Muscle layer of colon (tissue), 2 donors: ENCODE measurements around the gene ASB16.

Experiments used
- H3K27ac ChIP-seq: one replicate; pipeline ENCODE4 v1.7.0; 2013; ENCODE audit warnings: low read depth, mild to moderate bottlenecking, low read length, moderate library complexity
- H3K27me3 ChIP-seq, 2 donors: one replicate each; pipeline ENCODE4 v1.7.0; 2013; ENCODE audit warnings: low read length in 2 of 2, mild to moderate bottlenecking in 2 of 2; ENCODE audit not compliant: insufficient read depth in 2 of 2, control insufficient read depth in 1 of 2
- H3K36me3 ChIP-seq: one replicate; pipeline ENCODE4 v1.7.0; 2013; ENCODE audit warnings: mild to moderate bottlenecking, low read length; ENCODE audit not compliant: insufficient read depth
- H3K4me1 ChIP-seq: one replicate; pipeline ENCODE4 v1.7.0; 2013; ENCODE audit warnings: mild to moderate bottlenecking, low read length; ENCODE audit not compliant: insufficient read depth
- H3K4me3 ChIP-seq, 2 donors: one replicate each; pipeline ENCODE4 v1.7.0; 2013; ENCODE audit warnings: low read length in 2 of 2, low read depth in 1 of 2, mild to moderate bottlenecking in 1 of 2, moderate library complexity in 1 of 2
- H3K9ac ChIP-seq: one replicate; pipeline ENCODE4 v1.7.0; 2013; ENCODE audit warnings: low read length
- H3K9me3 ChIP-seq: one replicate; pipeline ENCODE4 v1.7.0; 2013; ENCODE audit warnings: mild to moderate bottlenecking, low read length
- donor health status: abdominal sarcoma.
- donor health status: Adenocarcinoma of cecum.

Gene ASB16

DNA sequence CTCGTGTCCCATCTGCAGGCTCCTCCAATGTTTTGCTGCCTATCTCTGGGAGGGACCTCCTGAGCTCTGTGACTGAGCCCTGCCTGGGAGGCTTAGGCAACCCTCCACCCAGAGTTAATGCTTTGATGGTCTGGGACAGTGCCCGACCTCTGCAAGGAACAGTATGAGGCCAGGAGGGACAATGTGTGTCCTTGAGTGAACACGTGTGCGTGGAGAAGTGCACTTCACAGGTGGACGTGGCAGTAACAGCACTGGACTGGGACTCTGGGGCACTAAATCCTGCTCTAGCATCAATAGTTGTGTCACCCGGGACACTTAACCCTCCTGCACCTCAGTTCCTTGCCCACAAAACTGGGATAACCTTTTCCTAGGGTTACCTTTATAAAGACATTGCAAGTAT, 44.4 kb downstream of the ASB16 start:
- Histone ChIP-seq H3K4me1 (peaks cover 31% of the 10 kb centered on the region), H3K36me3 (peaks cover 57% of the 10 kb centered on the region), H3K27ac (no peak overlapping the region), H3K9me3 (no peaks in the 10 kb centered on the region), H3K4me3 (no peak overlapping the region), H3K9ac (no peak overlapping the region), H3K27me3 (no peaks in the 10 kb centered on the region)

DNA sequence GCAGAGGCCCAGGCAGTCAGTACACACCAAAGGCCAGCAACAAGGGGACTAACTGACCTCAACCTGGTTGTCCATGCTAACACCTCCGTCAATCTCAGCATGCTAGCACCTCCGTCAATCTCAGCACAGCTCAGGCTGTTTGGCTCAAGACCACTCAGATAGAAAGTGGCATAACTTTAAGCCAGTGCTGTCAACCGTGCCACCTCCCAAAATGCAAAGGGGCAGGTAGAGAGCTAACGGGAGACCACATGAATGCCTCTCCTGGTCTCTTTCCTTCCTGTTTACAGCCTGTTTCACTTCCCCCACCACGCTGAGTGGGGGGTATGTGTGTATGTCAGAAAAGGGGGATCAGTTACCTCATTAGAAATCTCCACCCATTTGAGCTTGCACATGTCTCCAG, 45.7 kb downstream of the ASB16 start:
- peaks cover 53% of the 10 kb centered on the region for H3K36me3 ChIP-seq
- H3K27ac ChIP-seq, result no peak overlapping the region
- no peaks in the 10 kb centered on the region for H3K27me3 ChIP-seq
- no peaks in the 10 kb centered on the region for H3K9me3 ChIP-seq
- H3K4me3 ChIP-seq, result no peak overlapping the region
- H3K9ac ChIP-seq, result no peak overlapping the region
- H3K4me1 ChIP-seq, result peaks cover 20% of the 10 kb centered on the region

DNA sequence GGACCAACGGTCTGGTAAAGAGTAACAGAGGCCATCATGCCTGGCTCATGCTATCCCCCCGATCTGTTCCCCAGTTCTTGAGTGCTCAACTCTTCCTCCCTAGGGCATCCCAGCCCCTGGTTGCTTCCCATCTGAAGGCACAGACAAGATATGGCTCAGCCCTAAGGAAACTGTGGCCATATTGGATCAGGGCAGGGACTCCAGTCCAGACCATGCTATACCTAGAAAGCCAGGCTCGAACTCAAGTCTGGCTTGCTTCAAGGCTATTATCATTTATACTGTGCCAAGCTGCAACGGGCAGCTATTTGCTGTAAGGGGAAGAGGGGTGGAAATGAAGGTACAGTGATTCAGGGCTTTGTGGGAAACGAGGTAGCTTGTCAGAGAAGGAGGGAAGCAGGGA, 46.2 kb downstream of the ASB16 start:
- Histone ChIP-seq H3K36me3 (peaks cover 47% of the 10 kb centered on the region), H3K4me1 (peaks cover 20% of the 10 kb centered on the region)

DNA sequence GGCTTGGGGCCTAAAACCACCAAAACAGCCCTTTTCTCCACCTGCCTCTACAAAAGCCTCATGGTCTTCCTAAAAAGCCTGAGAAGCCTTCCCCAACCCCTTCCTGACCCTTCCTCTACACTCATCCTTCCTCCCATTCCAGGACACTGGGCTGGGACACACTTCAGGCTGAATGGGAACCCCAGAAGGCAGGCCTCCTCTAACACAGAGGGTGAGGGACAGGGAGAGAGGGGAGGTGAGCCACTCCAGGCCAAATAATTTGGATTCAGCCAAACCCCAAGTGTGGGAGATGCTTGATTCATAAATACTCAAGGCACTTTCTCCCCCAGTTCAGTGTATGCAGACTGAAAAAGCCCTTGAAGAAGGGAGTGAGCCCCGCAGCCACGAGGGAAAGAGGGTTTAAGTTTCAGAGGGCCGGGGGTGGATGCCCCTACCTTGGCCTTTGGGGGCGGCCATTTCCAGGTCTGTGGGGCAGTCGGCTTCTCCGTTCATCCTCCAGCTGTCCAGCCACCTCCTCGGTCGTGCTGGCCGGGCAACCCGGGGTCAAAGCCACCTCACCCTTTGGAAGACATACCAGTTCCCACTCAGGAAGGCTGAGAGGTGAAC, 47.3 kb downstream of the ASB16 start:
- no peak overlapping the region for H3K9ac ChIP-seq
- peak overlapping the region; percentile 44 to 46 for H3K4me3 ChIP-seq
- H3K9me3 ChIP-seq, result no peaks in the 10 kb centered on the region
- peaks cover 44% of the 10 kb centered on the region for H3K36me3 ChIP-seq
- H3K27me3 ChIP-seq, result no peaks in the 10 kb centered on the region
- H3K4me1 ChIP-seq, result peaks cover 23% of the 10 kb centered on the region
- peak overlapping the region; percentile 21 for H3K27ac ChIP-seq

More for the DNA sequence above, 46.2 kb downstream of the ASB16 start:
- Histone ChIP-seq H3K4me3 (no peak overlapping the region), H3K27ac (no peak overlapping the region), H3K9me3 (no peaks in the 10 kb centered on the region), H3K9ac (no peak overlapping the region), H3K27me3 (no peaks in the 10 kb centered on the region)

DNA sequence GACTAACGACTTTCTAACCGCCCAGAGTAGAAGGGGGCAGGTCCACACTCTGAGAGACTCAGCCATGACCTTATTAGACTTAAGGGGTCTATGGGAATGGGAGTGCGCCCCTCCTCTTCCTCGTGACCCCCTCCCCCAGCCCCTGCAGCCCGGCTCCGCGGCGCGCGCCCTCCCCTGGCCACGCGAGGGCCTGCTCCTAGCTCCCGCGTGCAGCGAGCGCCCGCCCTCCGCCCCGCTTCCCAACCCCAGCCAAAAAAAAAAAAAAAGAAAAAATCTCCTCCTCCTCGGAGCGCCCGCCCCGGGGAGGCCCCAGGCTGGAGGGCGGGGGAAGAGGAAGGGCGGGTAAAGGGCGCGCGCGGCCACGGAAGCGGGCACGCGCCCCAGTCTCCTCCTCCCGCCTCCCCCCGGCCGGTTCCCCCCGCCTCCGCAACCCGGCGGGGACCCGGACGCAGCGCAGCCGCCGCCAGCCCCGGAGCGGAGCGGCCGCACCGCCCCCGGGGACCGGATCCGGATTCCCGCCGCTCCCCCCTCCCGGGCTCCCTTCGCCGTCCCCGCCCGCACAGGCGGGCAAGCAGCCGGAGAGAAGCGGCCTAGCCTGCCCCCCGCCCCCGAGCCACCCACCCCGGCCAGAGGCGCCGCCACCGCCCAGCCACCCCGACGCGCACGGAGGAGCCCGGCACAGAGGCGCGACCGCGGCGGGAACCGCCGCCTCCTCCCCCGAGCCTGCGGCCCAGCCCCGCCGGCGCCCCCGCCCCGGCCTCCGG, 48.0 kb downstream of the ASB16 start:
- Histone ChIP-seq H3K4me3 (peak overlapping the region; percentile 44 to 46), H3K27me3 (no peaks in the 10 kb centered on the region), H3K36me3 (peaks cover 42% of the 10 kb centered on the region), H3K4me1 (peaks cover 29% of the 10 kb centered on the region), H3K9ac (no peak overlapping the region), H3K27ac (peak overlapping the region; percentile 21), H3K9me3 (no peaks in the 10 kb centered on the region)

DNA sequence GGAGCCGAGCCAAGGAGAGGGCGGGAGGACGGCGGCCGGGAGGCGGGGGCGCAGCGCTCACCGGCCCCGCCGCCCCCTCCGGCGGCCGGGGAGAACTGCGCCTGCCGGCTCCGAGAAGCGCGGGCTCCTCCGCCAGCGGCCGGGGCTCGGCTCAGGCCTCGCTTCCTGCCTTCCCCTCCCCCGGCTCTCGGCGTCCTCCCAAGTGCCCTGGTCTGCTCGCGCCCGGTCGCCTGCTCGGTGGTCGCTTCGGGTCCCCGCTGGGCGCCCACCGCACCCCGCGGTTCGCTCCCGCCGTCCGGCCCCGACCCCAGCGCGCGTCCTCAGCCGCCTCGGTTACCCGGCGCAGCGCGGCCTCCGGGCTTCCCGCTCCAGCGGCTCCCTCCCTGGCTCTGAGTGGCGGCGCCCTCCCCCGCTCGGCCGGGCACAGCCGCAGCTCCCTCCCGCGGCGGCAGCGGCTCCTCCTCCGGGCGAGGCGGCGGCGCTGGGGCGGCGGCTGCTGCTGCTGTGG, 48.7 kb downstream of the ASB16 start:
- no peak overlapping the region for H3K9ac ChIP-seq

DNA sequence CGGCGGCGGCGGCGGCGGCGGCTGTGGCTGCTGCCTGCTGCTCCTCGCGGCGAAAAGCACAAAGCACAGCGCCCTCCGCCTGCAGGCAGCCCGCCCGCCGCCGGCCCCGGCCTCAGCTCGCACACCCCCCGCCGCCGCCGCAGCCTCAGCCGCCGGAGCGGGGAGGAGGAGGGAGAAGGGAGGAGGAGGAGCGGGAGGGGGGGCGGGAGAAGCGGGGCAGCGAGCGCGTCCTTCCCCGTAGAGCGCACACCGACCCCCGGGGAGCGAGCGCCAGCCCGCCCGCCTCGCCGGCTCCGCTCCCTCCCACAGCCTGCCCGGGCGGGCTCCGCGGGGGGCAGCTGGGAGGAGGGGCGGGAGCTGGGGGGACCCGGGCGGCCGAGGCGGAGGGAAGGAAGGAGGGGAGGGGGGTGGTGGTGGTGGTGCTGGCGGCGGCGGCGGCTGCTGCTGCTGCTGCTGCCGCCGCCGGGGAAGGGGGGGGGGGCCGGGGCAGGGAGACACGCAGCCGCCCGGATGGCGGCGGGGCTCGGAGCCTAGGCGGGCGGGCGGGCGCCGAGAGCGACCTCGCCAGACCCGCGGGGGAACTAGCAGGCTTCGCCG, 49.2 kb downstream of the ASB16 start, which contains the start of gene UBTF:
Gene UBTF (minus strand): TSS at position 60 of the 597 bp plus-strand sequence. CDS start 1,446 bp downstream, outside the sequence.
- Histone ChIP-seq H3K4me1 (peaks cover 36% of the 10 kb centered on the region), H3K27ac (peak within 1 kb of the TSS; percentile 99), H3K9me3 (no peaks in the 10 kb centered on the region), H3K36me3 (peaks cover 31% of the 10 kb centered on the region), H3K9ac (peak within 1 kb of the TSS; percentile 54), H3K27me3 (no peaks in the 10 kb centered on the region), H3K4me3 (peak within 1 kb of the TSS; percentile 86 to 92)

More for the DNA sequence above, 48.7 kb downstream of the ASB16 start:
- peak overlapping the region; percentile 66 for H3K27ac ChIP-seq
- H3K9me3 ChIP-seq, result no peaks in the 10 kb centered on the region
- peaks cover 36% of the 10 kb centered on the region for H3K4me1 ChIP-seq
- peak overlapping the region in 1 of 2 donors; percentile 54 for H3K4me3 ChIP-seq
- H3K27me3 ChIP-seq, result no peaks in the 10 kb centered on the region
- peaks cover 36% of the 10 kb centered on the region for H3K36me3 ChIP-seq

DNA sequence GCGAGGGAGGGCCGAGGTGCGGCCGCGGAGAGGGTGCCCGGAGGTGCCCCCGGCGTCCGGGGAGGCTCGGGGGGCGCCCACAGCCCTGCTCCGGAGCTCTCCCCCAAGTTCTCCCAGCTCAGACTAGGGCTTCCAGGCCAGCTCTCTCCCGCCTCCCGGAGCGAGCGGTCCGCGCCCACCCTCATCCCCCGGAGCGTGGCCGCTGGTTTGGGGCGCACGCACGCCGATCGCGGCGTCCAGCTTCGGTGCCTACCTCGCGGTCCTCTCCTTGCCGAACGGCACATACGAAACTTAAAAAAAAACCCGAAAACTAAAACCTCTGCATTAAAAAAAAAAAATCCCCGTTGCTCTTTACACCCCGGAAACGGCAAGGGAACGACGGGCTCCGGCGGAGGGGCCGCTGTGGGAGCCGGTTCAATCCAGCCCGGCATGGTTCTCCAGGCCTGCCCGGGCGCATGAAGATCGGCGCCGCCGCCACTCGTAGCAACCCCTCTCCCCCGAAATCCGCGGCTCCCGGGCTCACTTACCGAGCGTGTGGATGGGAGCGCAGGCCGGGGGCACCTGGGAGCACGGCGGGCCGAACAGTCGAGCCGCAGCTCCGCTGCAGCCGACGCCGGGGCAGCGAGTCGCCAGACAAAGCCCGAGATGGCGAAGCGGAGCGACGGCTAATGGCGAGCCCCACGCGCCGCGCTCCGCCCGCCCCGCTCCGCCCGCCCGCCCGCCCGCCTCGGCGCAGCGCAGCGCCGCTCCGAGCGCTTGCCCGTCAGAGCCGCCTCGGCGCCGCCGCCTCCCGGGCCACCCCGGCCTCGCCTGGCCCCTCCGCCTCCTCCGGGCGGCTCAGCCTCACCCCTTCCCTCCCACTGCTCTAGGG, 49.9 kb downstream of the ASB16 start:
- peak overlapping the region; percentile 99 for H3K27ac ChIP-seq
- no peaks in the 10 kb centered on the region for H3K9me3 ChIP-seq
- H3K9ac ChIP-seq, result peak overlapping the region; percentile 54

DNA sequence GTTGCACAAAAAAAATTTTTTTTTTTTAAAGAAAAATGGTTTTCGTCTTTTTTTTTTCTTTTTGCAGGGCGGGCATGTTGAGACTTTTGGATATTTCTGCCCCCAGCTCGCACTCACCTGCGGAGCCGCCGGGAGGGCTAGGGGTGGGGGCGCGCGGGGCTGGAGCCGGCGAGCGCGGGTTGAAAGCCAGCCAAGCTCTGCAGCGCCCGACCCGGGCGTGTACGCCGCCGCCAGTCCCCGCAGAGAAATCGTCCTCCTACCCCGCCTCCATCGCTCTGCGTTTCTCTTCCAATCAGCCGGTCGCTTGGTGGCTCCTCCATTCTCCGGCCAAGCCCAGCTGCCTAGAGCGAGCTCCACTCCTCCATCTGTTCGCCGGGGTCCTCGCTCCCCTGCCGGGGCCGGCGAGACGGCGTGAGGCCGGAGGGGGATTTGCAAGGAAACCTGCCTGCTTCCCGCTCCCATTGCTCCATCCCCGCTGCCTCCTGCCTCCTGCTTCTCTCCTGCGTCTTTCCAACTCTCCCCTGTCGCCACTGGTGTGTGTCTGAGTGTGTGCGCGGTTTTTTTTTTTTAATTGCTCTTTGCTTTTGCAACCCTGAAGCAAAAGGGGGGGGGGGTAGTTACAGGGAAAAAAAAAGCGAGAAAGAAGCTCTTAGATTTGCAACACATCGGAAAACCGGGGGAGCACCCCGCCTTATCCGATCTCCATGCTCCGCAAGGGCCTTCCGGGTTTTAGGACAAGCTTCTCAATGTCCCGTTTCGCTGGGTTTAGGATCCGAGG, 50.8 kb downstream of the ASB16 start:
- peak overlapping the region; percentile 40 to 82 for H3K4me3 ChIP-seq
- peaks cover 35% of the 10 kb centered on the region for H3K4me1 ChIP-seq
- no peaks in the 10 kb centered on the region for H3K27me3 ChIP-seq
- no peaks in the 10 kb centered on the region for H3K9me3 ChIP-seq
- peak overlapping the region; percentile 84 for H3K27ac ChIP-seq
- peaks cover 15% of the 10 kb centered on the region for H3K36me3 ChIP-seq
- H3K9ac ChIP-seq, result peak overlapping the region; percentile 32

More for the DNA sequence above, 49.9 kb downstream of the ASB16 start:
- no peaks in the 10 kb centered on the region for H3K27me3 ChIP-seq
- H3K4me1 ChIP-seq, result peaks cover 36% of the 10 kb centered on the region
- H3K4me3 ChIP-seq, result peak overlapping the region; percentile 86 to 92
- peaks cover 23% of the 10 kb centered on the region for H3K36me3 ChIP-seq

DNA sequence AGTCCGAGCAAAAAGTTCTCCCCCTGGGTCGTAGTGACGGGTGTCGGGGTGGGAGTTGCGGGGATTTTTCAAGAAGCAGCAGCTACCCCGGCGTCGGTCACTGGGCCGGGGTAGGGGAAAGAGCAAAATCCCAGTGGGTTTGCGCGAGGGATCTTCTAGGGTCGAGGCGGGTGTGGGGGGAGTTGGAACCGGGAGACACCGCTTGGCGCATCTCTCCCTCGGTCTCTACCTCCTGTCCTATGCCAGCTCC, 51.3 kb downstream of the ASB16 start:
- Histone ChIP-seq H3K36me3 (peaks cover 10% of the 10 kb centered on the region), H3K27ac (peak overlapping the region; percentile 84), H3K27me3 (no peaks in the 10 kb centered on the region)

More for the DNA sequence above, 51.3 kb downstream of the ASB16 start:
- no peaks in the 10 kb centered on the region for H3K9me3 ChIP-seq
- peak overlapping the region; percentile 40 to 82 for H3K4me3 ChIP-seq
- peak overlapping the region; percentile 32 for H3K9ac ChIP-seq
- peaks cover 30% of the 10 kb centered on the region for H3K4me1 ChIP-seq
